ENCODE results near the gene CHD6.

Gene CHD6

DNA sequence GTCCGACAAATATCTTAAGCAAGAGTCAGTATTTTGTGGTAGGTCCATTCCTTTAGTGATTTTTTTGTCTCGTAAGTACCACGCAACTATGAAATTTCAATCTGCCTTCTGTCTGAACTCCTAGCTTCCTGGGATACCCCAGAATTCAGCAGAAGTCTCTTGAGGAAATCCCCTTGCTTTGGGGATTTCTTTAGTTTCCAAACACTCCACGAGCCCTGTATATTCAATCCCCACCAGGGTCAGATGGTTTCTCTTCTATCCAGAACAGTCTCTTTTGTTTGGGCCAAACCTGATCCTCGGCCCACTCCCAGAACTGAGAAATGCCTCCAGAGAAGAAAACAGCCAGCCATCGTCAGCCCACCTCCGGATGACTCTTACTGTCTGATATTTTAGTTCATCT, 113.0 kb downstream of the CHD6 start:
- no peak for DNase-seq

DNA sequence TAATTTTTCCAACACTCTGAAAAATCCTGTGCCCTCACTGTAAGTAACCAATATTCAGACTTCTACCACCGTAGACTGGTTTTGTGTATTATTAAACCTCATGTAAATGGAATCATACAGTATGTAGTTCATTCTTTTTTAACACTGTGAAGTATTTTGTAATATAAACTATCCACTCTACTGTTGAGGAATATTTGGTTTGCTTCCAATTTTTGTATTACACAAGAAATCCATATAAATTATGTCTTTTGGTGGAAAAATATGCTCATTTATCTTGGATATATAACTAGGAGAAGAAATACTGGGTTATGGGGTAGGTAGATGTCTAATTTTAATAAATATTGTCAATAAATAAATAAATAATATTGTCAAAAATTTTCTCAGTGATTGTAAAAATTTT, 116.8 kb downstream of the CHD6 start:
- no peak for DNase-seq

DNA sequence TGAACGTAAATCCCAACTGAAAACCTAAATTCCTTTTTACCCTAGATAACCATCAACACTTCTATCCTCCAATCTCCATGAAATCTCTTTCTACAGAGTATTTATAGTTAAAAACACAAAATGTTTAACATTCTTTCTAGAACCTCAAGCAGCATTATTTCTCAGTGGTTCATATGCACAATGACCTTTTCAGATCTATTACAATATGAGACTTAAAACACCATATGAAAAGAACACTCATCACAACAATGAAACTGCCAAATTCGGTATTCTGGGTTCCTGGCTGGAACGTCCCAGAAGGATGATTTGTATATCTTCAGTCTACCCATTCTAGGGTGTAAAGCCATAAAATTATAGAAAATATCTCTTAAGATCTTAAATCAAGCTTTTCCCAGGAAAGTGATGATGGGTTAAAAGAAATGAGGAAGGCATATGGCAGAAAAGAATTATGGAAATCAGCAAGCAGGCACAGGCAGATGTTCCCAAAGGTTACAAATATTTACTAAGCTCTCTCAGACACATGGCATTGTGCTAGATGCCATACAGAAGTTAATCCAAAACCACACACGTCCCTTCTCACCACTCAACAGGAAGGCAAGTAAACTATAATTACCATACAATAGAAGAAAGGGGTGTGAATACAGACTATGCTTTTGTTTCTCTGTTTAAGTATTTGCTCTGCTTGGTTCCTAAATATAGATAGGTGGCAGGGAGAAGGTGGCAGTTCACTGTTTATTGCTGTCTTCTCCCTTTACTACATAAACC, 118.0 kb downstream of the CHD6 start:
- no peak for DNase-seq

DNA sequence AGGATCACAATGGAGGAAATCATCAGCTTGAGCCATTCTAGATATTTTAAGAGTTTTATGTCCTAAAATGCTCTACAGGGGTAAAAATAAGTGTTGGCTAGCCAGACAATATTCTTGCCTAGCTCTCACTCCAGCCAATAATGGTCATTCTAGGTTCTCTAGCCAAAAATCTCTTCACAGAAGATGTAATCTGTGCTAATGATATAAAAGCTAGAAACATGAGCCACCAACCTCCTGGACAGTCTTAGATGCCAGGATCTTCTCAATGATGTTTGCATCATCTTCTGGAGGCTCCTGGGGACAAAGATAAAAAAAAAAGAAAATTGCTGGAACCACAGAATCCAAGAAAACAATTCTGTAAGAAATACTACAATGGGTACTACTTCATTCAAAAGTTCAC, 119.1 kb downstream of the CHD6 start:
- DNase-seq, result no peak

DNA sequence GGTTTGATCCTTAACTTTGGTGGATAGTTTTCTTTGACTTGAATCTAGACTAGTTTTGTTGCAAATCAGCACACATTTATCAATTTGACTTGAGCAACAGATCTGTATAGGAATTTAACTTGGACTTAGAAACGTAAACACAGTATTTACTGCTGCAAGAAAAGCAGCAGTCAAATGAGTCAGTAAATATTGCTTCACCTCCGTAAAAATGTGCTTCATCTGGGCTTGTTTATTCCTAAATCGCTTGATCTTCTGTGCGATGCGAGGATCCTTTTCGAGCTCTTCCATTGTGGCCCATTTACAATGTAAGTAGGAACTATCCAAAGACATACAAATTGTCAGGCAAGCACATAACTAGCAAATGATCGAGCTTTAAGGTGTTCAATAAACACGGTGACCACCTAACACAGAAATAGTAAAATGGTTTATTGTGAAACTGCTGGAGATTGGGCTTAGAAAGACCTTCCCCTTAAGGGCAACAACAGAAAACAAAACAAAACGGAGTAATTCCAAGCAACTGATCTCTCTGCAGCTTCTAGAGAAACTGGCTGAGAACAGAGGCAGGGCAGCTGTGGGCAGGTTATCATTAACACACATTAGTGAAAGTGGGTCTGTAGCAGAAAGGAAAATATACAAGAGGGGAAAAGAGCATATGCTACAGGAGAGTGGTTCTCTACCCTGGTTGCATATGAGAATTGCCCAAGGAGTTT, 120.8 kb downstream of the CHD6 start:
- DNase-seq, result no peak

DNA sequence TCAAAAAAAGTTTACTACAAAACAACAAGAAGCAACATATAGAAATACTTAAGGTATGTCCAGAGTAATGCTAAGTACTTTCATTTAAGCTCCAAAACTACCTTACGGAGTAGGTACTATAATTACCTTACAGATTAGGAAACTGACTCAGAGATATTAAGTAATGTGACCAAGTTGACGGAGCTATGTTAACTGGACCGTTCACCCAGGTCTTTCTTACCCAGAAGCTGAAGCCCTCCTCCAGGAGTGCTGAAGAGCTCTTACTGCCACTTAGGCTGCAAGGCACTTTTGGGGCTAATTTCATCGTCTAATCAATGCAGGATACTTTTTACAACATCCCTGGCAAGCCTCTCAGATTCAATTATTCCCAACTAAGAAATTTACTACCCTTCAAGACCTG, 123.7 kb downstream of the CHD6 start:
- DNase-seq, result no peak

DNA sequence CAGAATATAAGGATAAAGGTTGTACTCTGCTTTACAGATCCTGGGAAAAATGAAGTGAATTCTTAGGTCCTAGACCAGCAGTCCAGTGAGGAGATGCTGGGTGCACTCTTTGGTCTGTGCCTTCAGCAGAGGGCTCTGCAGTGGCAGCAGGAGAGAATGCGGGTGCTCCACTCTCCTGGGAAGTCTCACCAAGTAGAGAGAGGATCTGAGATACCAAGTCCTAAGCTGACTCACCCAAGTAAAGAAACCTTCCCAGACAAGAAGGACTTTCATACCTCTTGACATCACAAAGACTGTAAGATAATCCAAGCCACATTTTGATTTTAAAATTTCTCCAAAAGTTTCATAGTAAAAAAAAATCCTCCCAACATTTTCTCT, 134.6 kb downstream of the CHD6 start:
- DNase-seq, result no peak

DNA sequence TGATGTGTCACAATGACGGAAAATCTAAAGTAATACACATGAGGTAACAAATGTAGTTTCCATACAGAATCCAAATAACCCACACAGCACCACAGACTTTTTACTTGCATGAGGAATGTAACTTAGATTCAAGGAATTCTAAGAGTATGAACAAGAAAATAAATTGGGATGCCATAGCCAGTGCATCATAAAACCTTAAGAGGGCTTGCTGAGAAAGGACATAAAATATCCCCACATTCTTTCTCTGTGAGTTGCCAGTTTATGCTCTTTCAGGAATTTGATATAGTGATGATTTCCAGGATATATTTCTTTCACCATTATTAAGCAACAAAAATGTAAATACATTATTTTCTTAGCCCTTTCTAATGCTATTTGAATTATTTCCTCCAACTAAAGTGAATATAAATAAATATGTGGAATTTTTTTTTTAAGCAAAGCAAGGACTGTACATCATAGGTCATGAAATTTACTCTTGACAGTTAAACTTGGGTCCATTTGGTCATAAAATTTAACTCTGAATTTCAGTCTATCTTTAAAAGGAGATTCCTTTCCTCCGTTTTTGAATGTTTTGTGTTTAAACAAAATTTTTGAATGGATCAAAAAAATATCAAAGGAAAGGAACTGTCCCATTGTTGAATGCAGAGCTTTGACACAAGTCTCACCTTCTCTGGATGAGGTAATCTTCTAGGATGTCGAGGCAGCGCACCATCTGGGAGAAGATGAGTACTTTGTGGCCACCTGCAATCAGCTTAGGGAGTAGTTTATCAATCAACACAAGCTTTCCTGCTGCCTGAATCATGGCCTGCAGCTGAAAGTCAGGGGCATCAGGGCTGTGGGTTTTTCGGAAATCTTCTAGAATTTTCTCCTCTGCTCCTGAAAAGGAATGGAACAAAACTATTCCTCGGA, 135.3 kb downstream of the CHD6 start:
- no peak for DNase-seq

DNA sequence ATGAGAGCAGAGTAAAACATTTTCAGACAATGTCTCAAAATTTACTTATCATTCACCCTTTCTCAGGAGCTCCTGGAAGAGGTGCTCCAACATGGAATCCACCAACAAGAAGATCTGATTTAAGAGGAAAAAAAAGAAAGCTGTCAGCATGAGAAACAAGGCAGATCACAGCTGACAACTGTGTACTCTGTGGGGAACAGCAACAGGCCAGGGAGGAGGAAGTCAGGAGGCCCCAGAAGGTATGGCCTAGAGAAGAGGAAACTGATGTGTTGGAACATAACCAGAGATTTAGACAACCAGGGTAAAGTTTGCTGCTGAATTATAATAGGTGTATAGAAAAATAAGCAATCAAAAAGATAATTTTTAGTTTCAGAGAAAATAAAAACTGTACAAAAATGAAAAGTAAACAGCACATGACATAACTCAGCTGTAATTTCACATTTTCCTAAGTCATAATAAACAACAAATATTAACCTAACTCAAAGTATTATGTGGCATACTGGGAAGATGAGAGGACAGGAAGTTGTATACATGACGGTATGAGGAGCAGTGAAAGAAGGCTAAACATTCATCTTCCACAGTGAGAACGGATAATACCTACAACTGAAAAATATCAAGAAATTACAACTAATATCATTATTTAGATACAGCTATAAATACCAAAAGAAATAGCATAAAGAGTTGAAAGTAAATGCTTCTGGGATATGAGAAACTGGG, 138.0 kb downstream of the CHD6 start:
- DNase-seq, result no peak

DNA sequence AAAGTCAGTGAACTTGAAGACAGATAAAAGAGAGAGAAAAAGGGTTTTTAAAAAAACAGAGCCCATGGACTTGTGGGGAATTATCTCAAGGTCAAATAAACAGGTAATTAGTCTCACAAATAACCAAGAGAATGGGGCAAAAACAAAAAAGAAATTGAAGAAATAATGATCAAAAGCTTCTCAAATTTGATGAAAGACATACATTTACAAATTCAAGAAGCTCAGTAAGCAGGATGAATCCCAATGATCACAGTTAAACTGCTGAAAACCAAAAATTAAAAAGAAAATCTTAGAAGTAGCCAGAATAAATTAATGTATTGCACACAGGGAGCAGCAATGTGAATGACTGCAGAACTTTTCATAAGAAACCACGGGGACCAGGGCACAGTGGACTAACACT, 139.1 kb downstream of the CHD6 start:
- DNase-seq, result no peak

DNA sequence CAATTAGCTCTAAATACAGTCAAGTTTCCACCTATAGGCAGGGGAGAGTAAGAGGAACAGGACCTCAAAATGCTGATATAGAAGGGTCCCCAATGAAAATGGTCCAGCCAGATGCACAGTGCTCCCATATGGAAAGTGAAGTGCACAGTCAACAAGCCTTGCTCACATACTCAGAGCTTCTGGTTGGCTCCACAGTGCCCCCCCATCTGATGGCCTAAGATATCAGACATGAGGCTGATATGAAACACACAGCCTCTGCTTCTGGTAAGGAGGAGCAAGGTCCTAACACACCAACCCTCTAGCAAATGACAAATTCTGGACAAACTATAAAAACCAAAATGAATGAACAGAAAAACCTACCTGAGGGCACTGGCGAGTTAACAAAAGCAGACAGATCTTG, 140.2 kb downstream of the CHD6 start:
- DNase-seq, result no peak

DNA sequence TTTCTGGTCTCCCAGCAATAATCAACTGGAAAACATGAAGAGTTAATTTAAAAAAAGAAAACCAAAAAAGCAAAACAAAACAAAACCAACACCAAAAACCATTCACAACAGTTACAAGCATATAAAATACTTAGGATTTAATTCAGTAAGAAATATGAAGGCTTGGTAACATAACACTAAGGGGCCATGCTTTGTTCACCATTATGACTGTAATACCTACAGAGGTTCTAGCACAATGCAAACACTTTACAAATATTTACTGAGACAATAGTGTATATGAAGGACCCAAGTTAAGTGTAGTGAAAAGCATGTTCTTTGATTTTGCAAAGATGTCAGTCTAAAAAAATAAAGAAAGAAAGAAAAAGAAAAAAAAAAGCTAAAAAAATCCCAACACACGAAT, 141.7 kb downstream of the CHD6 start:
- DNase-seq, result no peak

DNA sequence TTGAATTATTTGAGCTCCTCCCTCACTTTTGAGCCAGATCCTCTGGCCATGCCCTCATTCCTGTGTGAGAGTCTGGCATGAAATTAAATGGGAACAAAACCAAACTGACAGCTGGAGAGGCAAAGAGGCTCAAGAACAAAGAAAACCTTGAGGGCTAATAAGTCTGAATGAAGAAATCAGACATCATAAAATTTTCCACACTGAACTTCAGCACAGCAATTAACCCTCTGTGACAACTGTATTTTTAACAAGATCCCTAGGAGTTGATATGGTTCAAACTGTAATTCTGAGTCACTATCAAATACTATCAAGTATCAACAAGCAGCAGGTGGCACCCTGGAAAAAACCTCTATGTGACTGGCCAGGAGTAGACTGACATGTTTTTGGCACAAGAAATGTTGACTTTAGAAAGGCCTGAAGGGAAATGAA, 142.2 kb downstream of the CHD6 start:
- no peak for DNase-seq

DNA sequence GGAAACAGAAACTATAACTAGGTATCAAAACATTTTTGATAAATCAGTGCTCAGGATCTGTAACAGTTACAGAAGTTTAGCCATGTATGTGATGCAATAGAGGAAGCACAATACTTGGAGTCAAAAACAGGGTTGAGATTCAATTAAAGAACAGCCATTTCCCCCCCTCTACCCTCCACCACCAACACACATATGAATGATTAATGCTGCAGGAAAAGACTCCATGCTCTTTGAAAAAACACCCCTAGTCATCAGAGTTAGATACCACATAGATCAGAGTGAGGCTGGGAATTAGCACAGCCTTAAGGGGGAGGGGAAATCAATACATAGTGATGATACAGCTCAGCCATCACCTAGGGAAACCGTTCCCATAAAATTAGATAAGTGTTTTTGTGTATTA, 142.7 kb downstream of the CHD6 start:
- DNase-seq, result no peak

DNA sequence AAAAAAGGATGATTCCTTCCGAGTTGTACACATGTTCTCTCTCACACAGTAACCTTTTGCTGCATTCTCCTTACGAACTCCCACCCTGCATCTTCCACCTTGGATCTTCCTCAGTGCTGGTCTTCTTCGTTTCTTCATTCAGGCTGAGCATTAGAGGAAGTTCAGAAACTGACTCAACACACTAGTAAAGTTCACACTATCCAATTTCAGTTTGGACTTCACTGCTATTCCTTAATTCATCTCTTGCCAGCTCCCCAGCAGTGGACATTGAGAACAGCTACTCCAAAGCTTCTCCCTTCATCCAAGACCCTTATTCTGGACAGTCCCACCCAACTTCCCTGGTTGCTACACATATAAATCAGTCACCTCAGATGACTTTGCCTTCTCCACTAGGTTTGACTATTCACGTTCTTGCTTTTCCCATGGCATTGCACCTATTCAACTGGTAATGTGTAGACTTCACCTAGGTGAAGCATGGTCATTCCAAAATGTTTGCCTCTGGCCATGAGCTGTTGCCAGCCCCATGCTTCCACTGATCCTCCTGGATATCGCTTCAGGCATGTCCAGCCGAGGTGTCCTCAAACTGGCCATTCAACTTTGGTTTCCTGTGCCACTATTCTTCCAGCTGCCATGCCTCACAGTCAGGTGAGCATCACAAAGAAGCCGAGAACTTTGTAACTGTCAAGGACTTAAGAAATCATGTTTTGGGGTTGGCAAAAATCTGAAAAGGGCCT, 147.6 kb downstream of the CHD6 start:
- no peak for DNase-seq

DNA sequence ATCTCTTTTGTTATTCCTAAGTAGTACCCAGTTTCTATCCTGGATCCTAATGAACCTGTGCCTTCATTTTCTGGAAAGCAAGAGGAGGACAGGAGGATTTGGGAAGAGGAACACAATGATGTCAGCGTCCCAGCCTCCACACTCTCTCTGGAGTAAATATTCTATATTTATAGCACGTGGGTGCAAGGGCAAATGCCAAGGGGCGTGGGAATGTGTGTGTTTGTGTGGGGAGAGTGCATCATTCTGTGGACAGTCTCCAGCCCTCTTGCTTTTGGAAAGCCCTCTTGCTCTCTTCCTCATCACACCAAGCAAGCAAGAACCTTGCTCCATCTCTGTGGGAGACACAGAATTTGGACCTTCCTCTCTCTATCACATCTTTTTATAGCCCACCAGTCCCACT, 148.3 kb downstream of the CHD6 start:
- no peak for DNase-seq

DNA sequence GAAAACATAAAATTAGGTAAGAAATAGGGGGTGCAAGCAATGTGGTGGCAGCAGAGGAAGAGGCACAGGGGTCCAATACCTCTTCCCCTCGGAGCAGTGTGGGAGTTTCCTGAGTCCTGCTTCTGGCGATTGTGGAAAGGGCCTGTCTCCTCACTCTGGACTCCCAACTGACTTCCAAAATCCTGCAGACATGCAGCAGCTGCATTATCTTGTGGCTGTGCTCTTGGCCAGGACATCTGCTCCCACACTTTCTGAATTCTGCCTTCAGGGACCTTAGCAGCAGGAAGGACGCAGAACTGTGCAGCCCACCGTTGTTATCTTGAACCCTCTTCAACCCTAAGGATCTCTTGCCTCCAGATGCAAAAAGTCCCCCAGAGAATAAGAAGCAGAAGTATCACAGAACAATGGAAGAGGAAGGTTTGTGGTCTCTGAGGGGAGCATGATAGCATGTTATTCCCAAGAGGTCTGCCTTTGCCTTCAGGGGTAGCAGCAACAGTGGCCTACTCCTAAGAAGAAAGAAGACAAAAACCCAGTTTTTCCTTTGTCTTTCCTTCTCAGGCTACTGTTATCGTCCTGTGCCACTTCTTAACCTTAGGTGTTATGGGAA, 149.1 kb downstream of the CHD6 start:
- no peak for DNase-seq

DNA sequence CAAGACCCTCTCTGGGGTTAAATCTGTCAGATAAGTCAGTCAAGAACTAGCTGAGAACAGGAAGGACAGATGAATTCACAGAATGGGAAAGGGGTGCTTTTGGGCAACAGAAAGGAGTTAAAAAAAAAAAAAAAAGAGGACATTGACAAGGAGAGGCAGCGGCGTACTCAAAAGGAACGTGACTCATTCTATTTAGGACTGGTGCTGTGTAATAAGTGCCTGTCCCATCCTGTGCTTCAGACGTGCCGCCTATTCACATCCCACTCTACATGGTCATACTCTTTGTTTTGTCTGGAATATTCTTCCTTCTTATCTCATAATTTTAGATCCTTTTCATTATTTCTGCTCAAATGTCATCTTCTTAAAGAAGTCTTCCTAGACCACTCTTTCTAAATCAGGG, 150.5 kb downstream of the CHD6 start:
- no peak for DNase-seq

DNA sequence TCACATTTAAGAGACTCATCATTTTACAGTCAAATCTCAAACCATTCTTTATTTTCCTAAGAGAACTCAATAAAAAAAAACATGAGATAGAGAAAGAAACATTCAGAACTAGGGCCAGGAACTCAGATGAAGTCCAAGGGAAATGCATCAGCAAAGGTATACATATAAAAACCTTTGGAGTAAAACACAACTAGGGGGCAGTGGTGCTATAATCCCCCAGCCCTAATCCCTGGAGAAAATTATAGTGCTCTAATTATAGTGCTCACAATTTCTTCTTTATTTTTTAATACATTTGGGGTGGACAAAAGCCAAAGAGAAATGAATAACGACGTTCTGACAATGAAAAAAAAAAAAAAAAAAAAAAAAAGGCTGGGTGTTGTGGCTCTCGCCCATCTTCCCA, 151.0 kb downstream of the CHD6 start:
- DNase-seq, result no peak

DNA sequence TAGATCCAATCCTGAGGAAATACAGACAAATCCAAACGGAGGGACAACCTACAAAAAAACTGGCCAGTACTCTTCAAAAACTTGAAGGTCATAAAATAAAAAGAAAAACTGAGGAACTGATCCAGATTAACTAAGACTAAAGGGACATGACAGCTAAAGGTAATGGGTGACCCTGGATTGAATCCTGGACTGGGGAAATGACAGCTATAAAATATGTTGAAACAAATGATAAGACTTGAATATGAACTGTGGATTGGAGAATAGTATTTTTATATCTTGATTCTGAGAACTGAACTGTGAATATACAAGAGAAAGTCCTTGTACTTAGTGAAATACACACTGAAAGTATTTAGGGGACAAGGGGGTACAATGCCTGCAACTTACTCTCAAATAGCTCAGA, 154.6 kb downstream of the CHD6 start:
- DNase-seq, result no peak

DNA sequence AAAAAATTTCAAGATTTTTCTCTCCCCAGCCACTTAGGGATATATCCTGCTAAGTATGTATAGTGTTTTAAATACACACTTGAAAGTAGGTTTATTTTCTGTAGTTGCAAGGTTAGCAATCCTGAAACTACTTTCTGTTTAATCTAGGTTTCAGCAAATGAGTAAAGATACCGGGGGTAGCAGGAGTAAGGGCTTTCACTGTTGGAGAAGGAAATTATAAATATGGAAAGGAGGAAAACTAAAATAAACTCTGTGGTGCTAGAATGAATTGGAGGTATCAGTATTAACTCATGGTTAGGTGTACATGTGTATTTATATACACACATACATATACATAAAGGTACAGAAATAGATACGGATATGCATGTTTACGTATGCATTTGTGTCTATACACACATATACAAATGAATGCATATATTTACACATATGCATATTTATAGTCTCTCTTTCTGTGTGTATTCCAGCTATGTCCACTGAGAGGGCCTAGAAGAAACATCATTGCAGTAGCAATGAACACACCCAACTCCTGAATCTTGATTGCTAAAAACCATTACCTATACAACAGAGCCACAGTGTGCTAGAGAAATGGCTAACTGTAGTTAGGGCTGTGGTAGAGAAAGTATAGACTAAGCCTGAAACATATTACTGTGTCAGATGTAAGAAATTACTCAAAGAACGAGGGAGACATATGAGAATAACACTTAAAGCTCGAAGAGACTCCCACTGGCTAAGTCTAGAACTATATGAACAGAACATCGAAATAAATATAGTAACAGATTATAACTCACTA, 155.6 kb downstream of the CHD6 start:
- DNase-seq, result no peak
